ENCODE measurements around the gene CEP290. TPM values are rescaled to one million over a fixed set of nuclear protein-coding genes. Genes with fewer than 3 reads are reported as not detected.

Gene CEP290
- total RNA-seq, 1 donor from 2014 or later, result 42.5 TPM

- TF ChIP-seq, protein P1, sequence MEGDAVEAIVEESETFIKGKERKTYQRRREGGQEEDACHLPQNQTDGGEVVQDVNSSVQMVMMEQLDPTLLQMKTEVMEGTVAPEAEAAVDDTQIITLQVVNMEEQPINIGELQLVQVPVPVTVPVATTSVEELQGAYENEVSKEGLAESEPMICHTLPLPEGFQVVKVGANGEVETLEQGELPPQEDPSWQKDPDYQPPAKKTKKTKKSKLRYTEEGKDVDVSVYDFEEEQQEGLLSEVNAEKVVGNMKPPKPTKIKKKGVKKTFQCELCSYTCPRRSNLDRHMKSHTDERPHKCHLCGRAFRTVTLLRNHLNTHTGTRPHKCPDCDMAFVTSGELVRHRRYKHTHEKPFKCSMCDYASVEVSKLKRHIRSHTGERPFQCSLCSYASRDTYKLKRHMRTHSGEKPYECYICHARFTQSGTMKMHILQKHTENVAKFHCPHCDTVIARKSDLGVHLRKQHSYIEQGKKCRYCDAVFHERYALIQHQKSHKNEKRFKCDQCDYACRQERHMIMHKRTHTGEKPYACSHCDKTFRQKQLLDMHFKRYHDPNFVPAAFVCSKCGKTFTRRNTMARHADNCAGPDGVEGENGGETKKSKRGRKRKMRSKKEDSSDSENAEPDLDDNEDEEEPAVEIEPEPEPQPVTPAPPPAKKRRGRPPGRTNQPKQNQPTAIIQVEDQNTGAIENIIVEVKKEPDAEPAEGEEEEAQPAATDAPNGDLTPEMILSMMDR (IDR thresholded peaks at IDR 0.05; ENCODE audit: unreplicated experiment), result no peak
- H3K4me1 Mint-ChIP-seq, result no peaks in the 10 kb centered on the region
- no peak for DNase-seq (ENCODE audit: low spot score in 2 of 2, unreplicated experiment in 2 of 2)
- H3K27me3 Mint-ChIP-seq (ENCODE audit: low read depth), result no peaks in the 10 kb centered on the region
- H3K36me3 Mint-ChIP-seq, result peaks cover 31% of the 10 kb centered on the region
- H3K9me3 Mint-ChIP-seq, result no peaks in the 10 kb centered on the region
- H3K4me3 Mint-ChIP-seq, result no peak overlapping the region
- no peak overlapping the region for H3K27ac Mint-ChIP-seq
These were observed 57.7 kb downstream of the CEP290 start for GRCh38 chr12:88084210-88084609.

DNA sequence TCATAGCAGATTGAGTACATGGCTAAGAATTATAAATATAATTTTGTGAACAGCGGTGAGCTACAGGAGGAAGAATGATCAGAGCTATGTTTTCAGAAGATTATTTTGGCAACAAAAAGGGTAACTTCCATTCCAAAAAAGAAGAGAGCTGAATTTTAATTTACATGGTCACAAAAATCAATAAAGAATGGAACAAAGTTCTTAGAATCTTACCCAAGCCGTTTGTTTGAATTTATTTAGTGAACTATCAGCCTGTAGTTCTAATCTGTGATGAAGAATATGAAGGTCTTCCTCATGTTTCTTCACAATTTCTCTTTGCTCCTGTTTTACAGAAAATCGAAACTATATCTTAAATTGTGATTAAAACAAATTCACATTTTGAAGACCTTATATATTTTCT lies 58.3 kb downstream of the CEP290 start:
- peaks cover 26% of the 10 kb centered on the region for H3K36me3 Mint-ChIP-seq
- H3K27ac Mint-ChIP-seq, result no peak overlapping the region
- H3K4me1 Mint-ChIP-seq, result no peaks in the 10 kb centered on the region
- no peaks in the 10 kb centered on the region for H3K27me3 Mint-ChIP-seq (ENCODE audit: low read depth)
- TF ChIP-seq, protein P1 (IDR thresholded peaks at IDR 0.05; ENCODE audit: unreplicated experiment), result no peak
- H3K4me3 Mint-ChIP-seq, result no peak overlapping the region
- H3K9me3 Mint-ChIP-seq, result no peaks in the 10 kb centered on the region
- DNase-seq (ENCODE audit: low spot score in 2 of 2, unreplicated experiment in 2 of 2), result no peak

GRCh38 chr12:88081247-88081646 lies 60.6 kb downstream of the CEP290 start:
- no peak for DNase-seq (ENCODE audit: low spot score in 2 of 2, unreplicated experiment in 2 of 2)
- Mint-ChIP-seq H3K4me1 (no peaks in the 10 kb centered on the region), H3K9me3 (no peaks in the 10 kb centered on the region), H3K27me3 (ENCODE audit: low read depth) (no peaks in the 10 kb centered on the region), H3K27ac (no peak overlapping the region), H3K4me3 (no peak overlapping the region), H3K36me3 (peaks cover 29% of the 10 kb centered on the region)
- TF ChIP-seq, protein P1 (IDR thresholded peaks at IDR 0.05; ENCODE audit: unreplicated experiment), result no peak

DNA sequence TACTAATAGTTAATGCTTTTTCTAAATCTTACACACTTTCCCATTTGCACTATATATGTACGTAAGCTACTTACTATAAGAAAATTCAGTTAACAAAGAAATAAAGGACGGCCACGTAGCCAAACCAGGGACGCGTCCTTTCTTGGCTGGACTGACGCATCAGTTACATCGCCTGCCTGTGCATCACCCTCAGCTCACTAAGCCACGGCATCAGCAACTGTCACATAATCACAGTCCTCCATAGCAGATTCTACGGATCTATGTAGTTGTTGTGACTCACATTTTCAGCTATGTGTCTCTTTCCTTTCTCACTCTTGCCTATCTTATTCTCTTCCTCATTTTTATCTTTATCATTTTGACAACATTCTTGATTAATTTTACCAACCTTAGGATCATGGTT lies 74.6 kb downstream of the CEP290 start:
- peaks cover 3% of the 10 kb centered on the region for H3K4me1 Mint-ChIP-seq
- H3K36me3 Mint-ChIP-seq, result peaks cover 36% of the 10 kb centered on the region
- no peak overlapping the region for H3K27ac Mint-ChIP-seq
- DNase-seq (ENCODE audit: low spot score in 2 of 2, unreplicated experiment in 2 of 2), result no peak
- H3K9me3 Mint-ChIP-seq, result no peaks in the 10 kb centered on the region
- TF ChIP-seq, protein P1 (IDR thresholded peaks at IDR 0.05; ENCODE audit: unreplicated experiment), result no peak
- no peak overlapping the region for H3K4me3 Mint-ChIP-seq
- no peaks in the 10 kb centered on the region for H3K27me3 Mint-ChIP-seq (ENCODE audit: low read depth)

GRCh38 chr12:88063375-88063774 lies 78.5 kb downstream of the CEP290 start:
- no peak overlapping the region for H3K27ac Mint-ChIP-seq
- TF ChIP-seq, protein P1 (IDR thresholded peaks at IDR 0.05; ENCODE audit: unreplicated experiment), result no peak
- H3K27me3 Mint-ChIP-seq (ENCODE audit: low read depth), result no peaks in the 10 kb centered on the region
- no peak for DNase-seq (ENCODE audit: low spot score in 2 of 2, unreplicated experiment in 2 of 2)
- no peak overlapping the region for H3K4me3 Mint-ChIP-seq
- H3K9me3 Mint-ChIP-seq, result no peaks in the 10 kb centered on the region
- peaks cover 3% of the 10 kb centered on the region for H3K4me1 Mint-ChIP-seq
- H3K36me3 Mint-ChIP-seq, result peaks cover 38% of the 10 kb centered on the region

DNA sequence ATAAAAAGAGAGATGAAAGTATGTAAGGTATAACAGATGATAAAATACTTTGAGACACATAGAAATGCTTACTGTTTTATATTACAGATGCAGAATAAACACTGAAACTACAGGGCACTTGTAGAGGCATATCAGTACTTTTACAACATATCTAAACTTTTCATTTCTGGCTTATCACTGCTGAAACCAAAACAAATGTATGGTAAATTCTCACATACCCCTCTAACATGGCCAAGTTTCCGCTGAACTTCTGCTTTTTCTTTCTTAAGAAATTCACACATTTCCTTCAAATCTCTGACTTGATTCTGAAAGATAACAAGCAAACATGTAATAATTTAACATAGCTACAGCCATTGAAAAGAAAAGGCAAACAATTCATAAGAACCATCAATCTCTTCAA lies 79.4 kb downstream of the CEP290 start:
- H3K27ac Mint-ChIP-seq, result no peak overlapping the region
- H3K4me1 Mint-ChIP-seq, result peaks cover 3% of the 10 kb centered on the region
- TF ChIP-seq, protein P1 (IDR thresholded peaks at IDR 0.05; ENCODE audit: unreplicated experiment), result no peak
- DNase-seq (ENCODE audit: low spot score in 2 of 2, unreplicated experiment in 2 of 2), result no peak
- H3K27me3 Mint-ChIP-seq (ENCODE audit: low read depth), result no peaks in the 10 kb centered on the region
- H3K4me3 Mint-ChIP-seq, result no peak overlapping the region
- H3K9me3 Mint-ChIP-seq, result no peaks in the 10 kb centered on the region
- H3K36me3 Mint-ChIP-seq, result peaks cover 45% of the 10 kb centered on the region

Measured in mesothelial cell of epicardium (in vitro differentiated cells).